ENCODE measurements around the gene SMARCA2.

DNA sequence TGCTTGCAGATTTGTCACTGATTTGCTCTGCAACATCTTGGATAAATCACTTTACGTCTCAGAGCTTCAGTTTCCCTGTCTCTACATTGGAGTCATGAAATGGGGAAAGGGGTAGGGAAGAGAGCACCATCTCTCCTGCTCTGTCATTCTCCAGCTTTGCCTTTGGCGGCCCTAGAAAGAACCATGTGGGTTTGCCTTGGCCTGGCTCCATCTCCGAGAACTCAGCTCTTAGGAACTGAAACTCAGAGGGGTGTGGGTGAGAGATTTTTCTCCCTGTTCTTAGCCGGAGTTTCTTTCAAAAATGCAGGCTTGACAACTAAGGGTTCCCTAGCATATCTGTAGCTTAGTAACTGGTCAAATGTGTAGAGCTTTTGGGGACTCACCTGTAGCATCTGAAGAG, 123.5 kb downstream of the SMARCA2 start:
- TF ChIP-seq, protein P1, sequence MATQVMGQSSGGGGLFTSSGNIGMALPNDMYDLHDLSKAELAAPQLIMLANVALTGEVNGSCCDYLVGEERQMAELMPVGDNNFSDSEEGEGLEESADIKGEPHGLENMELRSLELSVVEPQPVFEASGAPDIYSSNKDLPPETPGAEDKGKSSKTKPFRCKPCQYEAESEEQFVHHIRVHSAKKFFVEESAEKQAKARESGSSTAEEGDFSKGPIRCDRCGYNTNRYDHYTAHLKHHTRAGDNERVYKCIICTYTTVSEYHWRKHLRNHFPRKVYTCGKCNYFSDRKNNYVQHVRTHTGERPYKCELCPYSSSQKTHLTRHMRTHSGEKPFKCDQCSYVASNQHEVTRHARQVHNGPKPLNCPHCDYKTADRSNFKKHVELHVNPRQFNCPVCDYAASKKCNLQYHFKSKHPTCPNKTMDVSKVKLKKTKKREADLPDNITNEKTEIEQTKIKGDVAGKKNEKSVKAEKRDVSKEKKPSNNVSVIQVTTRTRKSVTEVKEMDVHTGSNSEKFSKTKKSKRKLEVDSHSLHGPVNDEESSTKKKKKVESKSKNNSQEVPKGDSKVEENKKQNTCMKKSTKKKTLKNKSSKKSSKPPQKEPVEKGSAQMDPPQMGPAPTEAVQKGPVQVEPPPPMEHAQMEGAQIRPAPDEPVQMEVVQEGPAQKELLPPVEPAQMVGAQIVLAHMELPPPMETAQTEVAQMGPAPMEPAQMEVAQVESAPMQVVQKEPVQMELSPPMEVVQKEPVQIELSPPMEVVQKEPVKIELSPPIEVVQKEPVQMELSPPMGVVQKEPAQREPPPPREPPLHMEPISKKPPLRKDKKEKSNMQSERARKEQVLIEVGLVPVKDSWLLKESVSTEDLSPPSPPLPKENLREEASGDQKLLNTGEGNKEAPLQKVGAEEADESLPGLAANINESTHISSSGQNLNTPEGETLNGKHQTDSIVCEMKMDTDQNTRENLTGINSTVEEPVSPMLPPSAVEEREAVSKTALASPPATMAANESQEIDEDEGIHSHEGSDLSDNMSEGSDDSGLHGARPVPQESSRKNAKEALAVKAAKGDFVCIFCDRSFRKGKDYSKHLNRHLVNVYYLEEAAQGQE (IDR thresholded peaks at IDR 0.05; ENCODE audit: low read depth), result no peak
- TF ChIP-seq, protein P2, sequence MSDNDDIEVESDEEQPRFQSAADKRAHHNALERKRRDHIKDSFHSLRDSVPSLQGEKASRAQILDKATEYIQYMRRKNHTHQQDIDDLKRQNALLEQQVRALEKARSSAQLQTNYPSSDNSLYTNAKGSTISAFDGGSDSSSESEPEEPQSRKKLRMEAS (IDR thresholded peaks at IDR 0.05), result no peak
- no peak for TF ChIP-seq CEBPB (IDR thresholded peaks at IDR 0.05)
- TF ChIP-seq TCF12 (IDR thresholded peaks at IDR 0.05; ENCODE audit: low read depth), result no peak
- no peak for TF ChIP-seq EGR1 (IDR thresholded peaks at IDR 0.05)
- TF ChIP-seq EP300 (IDR thresholded peaks at IDR 0.05; ENCODE audit: borderline replicate concordance), result no peak
- TF ChIP-seq TAF1 (IDR thresholded peaks at IDR 0.05; ENCODE audit: low read depth), result no peak
- TF ChIP-seq CREB1 (IDR thresholded peaks at IDR 0.05; ENCODE audit: low read depth), result no peak
- TF ChIP-seq YY1 (IDR thresholded peaks at IDR 0.05; ENCODE audit: low read depth), result no peak
- TF ChIP-seq, protein P3, sequence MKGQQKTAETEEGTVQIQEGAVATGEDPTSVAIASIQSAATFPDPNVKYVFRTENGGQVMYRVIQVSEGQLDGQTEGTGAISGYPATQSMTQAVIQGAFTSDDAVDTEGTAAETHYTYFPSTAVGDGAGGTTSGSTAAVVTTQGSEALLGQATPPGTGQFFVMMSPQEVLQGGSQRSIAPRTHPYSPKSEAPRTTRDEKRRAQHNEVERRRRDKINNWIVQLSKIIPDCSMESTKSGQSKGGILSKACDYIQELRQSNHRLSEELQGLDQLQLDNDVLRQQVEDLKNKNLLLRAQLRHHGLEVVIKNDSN (IDR thresholded peaks at IDR 0.05), result no peak
- TF ChIP-seq ZBTB7A (IDR thresholded peaks at IDR 0.05; ENCODE audit: low read depth), result no peak

Measured in Ishikawa (cell line).